Daoy (cell line): Measurements from ENCODE around the gene GTPBP2. TPM values are rescaled to one million over a fixed set of nuclear protein-coding genes. Genes with fewer than 3 reads are reported as not detected.
A peak's percentile ranks its signal among the peaks of the same experiment; 100 is the strongest.
"Not testable (repeated sequence)": the region's sequence is repeated elsewhere in the genome, so short reads cannot be mapped to it uniquely, and the experiment has no call there.

ENCODE experiments used
- DNase-seq: peaks from one replicate; pipeline ENCODE4 v3.0.0-alpha.2; 2015; ENCODE audit warnings: low read depth
- total RNA-seq: library from RNA; depleted of rRNA; stranded (reverse); fragments of >200 nt; shearing (Covaris generic); gene quantifications from 2 replicates; pipeline ENCODE4 v1.2.3, GENCODE V29; 2014

Gene GTPBP2
- total RNA-seq, 1 experiment from 2014 or later: 50.3 TPM

- DNase-seq: no peak
Observed at GRCh38 chr6:43624786-43625288, 4.2 kb downstream of the GTPBP2 start.

- DNase-seq: no peak
Observed at GRCh38 chr6:43623880-43624785, 4.9 kb downstream of the GTPBP2 start.

GRCh38 chr6:43622541-43622940, 6.5 kb downstream of the GTPBP2 start:
- DNase-seq: no peak

- no peak for DNase-seq
Observed at GRCh38 chr6:43621836-43622180, 7.3 kb downstream of the GTPBP2 start.

- DNase-seq: no peak
Observed at GRCh38 chr6:43621078-43621835, 7.8 kb downstream of the GTPBP2 start.

- DNase-seq: no peak
Observed at GRCh38 chr6:43616725-43617472, 12.2 kb downstream of the GTPBP2 start.

- DNase-seq: no peak
Observed at GRCh38 chr6:43614396-43614730, 14.7 kb downstream of the GTPBP2 start.

- no peak for DNase-seq
Observed at GRCh38 chr6:43613721-43614395, 15.2 kb downstream of the GTPBP2 start.

- DNase-seq: no peak
Observed at GRCh38 chr6:43610431-43610830, 18.6 kb downstream of the GTPBP2 start.

- no peak for DNase-seq
Observed at GRCh38 chr6:43609402-43609801, 19.7 kb downstream of the GTPBP2 start.

GRCh38 chr6:43608807-43609206, 20.3 kb downstream of the GTPBP2 start:
- DNase-seq: no peak

GRCh38 chr6:43608310-43608763, 20.7 kb downstream of the GTPBP2 start:
- peak; percentile 70 for DNase-seq

- DNase-seq: no peak
Observed at GRCh38 chr6:43606019-43606418, 23.0 kb downstream of the GTPBP2 start.

GRCh38 chr6:43604174-43604573, 24.9 kb downstream of the GTPBP2 start:
- DNase-seq: peak; percentile 46

- no peak for DNase-seq
Observed at GRCh38 chr6:43600595-43600994, 28.5 kb downstream of the GTPBP2 start.

GRCh38 chr6:43593938-43594337, 35.1 kb downstream of the GTPBP2 start:
- no peak for DNase-seq

GRCh38 chr6:43589564-43589963, 39.5 kb downstream of the GTPBP2 start:
- not testable (repeated sequence) for DNase-seq

- DNase-seq: no peak
Observed at GRCh38 chr6:43588194-43588593, 40.9 kb downstream of the GTPBP2 start.

GRCh38 chr6:43584892-43585570, 44.0 kb downstream of the GTPBP2 start:
- DNase-seq: no peak

- no peak for DNase-seq
Observed at GRCh38 chr6:43582911-43583310, 46.2 kb downstream of the GTPBP2 start.

- no peak for DNase-seq
Observed at GRCh38 chr6:43579171-43579570, 49.9 kb downstream of the GTPBP2 start.
